Kidney (tissue), 14 donors: Measurements from ENCODE around the gene PHACTR3. TPM values are rescaled to one million over a fixed set of nuclear protein-coding genes. Genes with fewer than 3 reads are reported as not detected.

ENCODE experiments used
- DNase-seq, 5 donors: peaks; one replicate each; pipeline ENCODE4 v3.0.0-alpha.2; 2013 to 2020
- FAIRE-seq: peaks from 2 replicates; lab custom pipeline; 2012; peaks lifted over from hg19 to GRCh38; lab: Jason Lieb, UNC
- H3K27ac ChIP-seq, 2 donors: one replicate each; pipeline ENCODE4 v1.7.0; 2013; ENCODE audit warnings: low read depth in 2 of 2, low read length in 2 of 2, inconsistent platforms in 1 of 2
- H3K27me3 ChIP-seq: one replicate; pipeline ENCODE4 v1.7.1; 2013; ENCODE audit warnings: low read length, inconsistent platforms; ENCODE audit not compliant: control insufficient read depth, insufficient read depth
- H3K36me3 ChIP-seq, 3 donors: one replicate each; pipeline versions ENCODE4 v1.7.0 to v1.7.1; 2013; ENCODE audit warnings: low read length in 3 of 3, control low read depth in 1 of 3, inconsistent platforms in 1 of 3; ENCODE audit not compliant: insufficient read depth in 3 of 3, control insufficient read depth in 2 of 3
- H3K4me1 ChIP-seq, 3 donors: one replicate each; pipeline versions ENCODE4 v1.7.0 to v1.7.1; 2013; ENCODE audit warnings: low read length in 3 of 3, inconsistent platforms in 1 of 3, low read depth in 1 of 3; ENCODE audit not compliant: control insufficient read depth in 2 of 3, insufficient read depth in 2 of 3
- H3K4me3 ChIP-seq, 3 donors: one replicate each; pipeline versions ENCODE4 v1.7.0 to v1.8.1; 2013; ENCODE audit warnings: low read length in 3 of 3, control low read depth in 1 of 3, inconsistent platforms in 1 of 3
- H3K9ac ChIP-seq, 3 donors: one replicate each; pipeline versions ENCODE4 v1.7.0 to v1.7.1; 2013; ENCODE audit warnings: low read length in 3 of 3, control low read depth in 1 of 3, inconsistent platforms in 1 of 3
- H3K9me3 ChIP-seq, 3 donors: one replicate each; pipeline versions ENCODE4 v1.7.0 to v1.7.1; 2013; ENCODE audit warnings: low read length in 3 of 3, control low read depth in 1 of 3, inconsistent platforms in 1 of 3; ENCODE audit not compliant: control insufficient read depth in 2 of 3, insufficient read depth in 1 of 3
- CTCF ChIP-seq: IDR thresholded peaks from 3 replicates; pipeline ENCODE4 v1.5.1; 2012; ENCODE audit warnings: mild to moderate bottlenecking, moderate library complexity, borderline replicate concordance; ENCODE audit not compliant: insufficient read depth; ENCODE audit errors: extremely low read depth
- intact Hi-C: fragments of 100-400 bp; cut with DNase I; formaldehyde crosslinking; loops from one replicate; pipeline ENCODE4 v1.11.1; 2022
- polyA plus RNA-seq: library from polyadenylated mRNA; stranded (reverse); fragments of 350-450 nt; fragmentation: Illumina TruSeq; extraction: RNeasy Lipid Tissue Mini Kit (QIAGEN cat#74804); gene quantifications from one replicate; pipeline ENCODE4 v1.2.3, GENCODE V29; 2014; ENCODE audit warnings: low read depth, low replicate concordance; ENCODE audit not compliant: insufficient read depth
- total RNA-seq: library from RNA; stranded (reverse); fragmentation: NEBNext Ultra II Directional; extraction: Animal tissue kit (Norgen Biotek cat#: 25700); gene quantifications from one replicate; pipeline ENCODE4 v1.2.1, GENCODE V29; 2021
- donor health status: control.
- donor health status: control.
- donor health status: control.
- donor health status: control.
- donor health status: control.
- donor health status: DM: yes; HTN: yes; CAD: no.
- donor health status: Normal renal cell carcinoma (clear cell type).

The PHACTR3 gene
- total and polyA plus RNA-seq, 2 donors from 2014 or later: 1.7 to 12.3 TPM

GRCh38 chr20:59825563-59825920 lies 221.2 kb downstream of the PHACTR3 start:
- no peak overlapping the region for H3K4me3 ChIP-seq
- no peaks in the 10 kb centered on the region for H3K9me3 ChIP-seq
- intact Hi-C loops: no loop called here
- no peaks in the 10 kb centered on the region for H3K4me1 ChIP-seq
- DNase-seq (no peak), FAIRE-seq (no peak)
- H3K27ac ChIP-seq: no peak overlapping the region
- no peak for TF ChIP-seq CTCF
- H3K27me3 ChIP-seq: no peaks in the 10 kb centered on the region
- no peak overlapping the region for H3K9ac ChIP-seq
- no peaks in the 10 kb centered on the region for H3K36me3 ChIP-seq

- FAIRE-seq (no peak), DNase-seq (peak in 1 of 5 donors; percentile 90)
- Histone ChIP-seq H3K4me1 (no peaks in the 10 kb centered on the region), H3K9me3 (no peaks in the 10 kb centered on the region), H3K27me3 (no peaks in the 10 kb centered on the region), H3K36me3 (no peaks in the 10 kb centered on the region), H3K9ac (no peak overlapping the region), H3K27ac (no peak overlapping the region), H3K4me3 (no peak overlapping the region)
- intact Hi-C loops: no loop called here
- no peak for TF ChIP-seq CTCF
Observed at GRCh38 chr20:59825944-59826759, 221.8 kb downstream of the PHACTR3 start.

- Histone ChIP-seq H3K9me3 (no peaks in the 10 kb centered on the region), H3K36me3 (no peaks in the 10 kb centered on the region), H3K27me3 (no peaks in the 10 kb centered on the region), H3K4me1 (no peaks in the 10 kb centered on the region), H3K9ac (no peak overlapping the region), H3K27ac (no peak overlapping the region), H3K4me3 (no peak overlapping the region)
- no peak for FAIRE-seq
- peak in 1 of 5 donors; percentile 55 for DNase-seq
- intact Hi-C loops: no loop called here
- TF ChIP-seq CTCF: no peak
Observed at GRCh38 chr20:59827138-59828056, 223.1 kb downstream of the PHACTR3 start.
